Stimulated activated naive CD8-positive, alpha-beta T cell treated with anti-CD3 and anti-CD28 coated beads, Interleukin-15, Interleukin-2, amounts not matched to agents 100 ng/mL and 50 ng/mL, for 24 hours (primary cell): ENCODE results near the gene EYS.
"Not testable (repeated sequence)": the region's sequence is repeated elsewhere in the genome, so short reads cannot be mapped to it uniquely, and the experiment has no call there.

ENCODE experiments used
- H3K27ac Mint-ChIP-seq: one replicate; pipeline ENCODE4 v1.8.0; 2021; ENCODE audit warnings: mild to moderate bottlenecking, mixed read lengths
- H3K27me3 Mint-ChIP-seq: one replicate; pipeline ENCODE4 v1.8.0; 2021; ENCODE audit warnings: mixed read lengths
- H3K36me3 Mint-ChIP-seq: one replicate; pipeline ENCODE4 v1.8.0; 2021; ENCODE audit warnings: low read depth, mixed read lengths
- H3K4me1 Mint-ChIP-seq: one replicate; pipeline ENCODE4 v1.8.0; 2021; ENCODE audit warnings: low read depth, mixed read lengths
- H3K4me3 Mint-ChIP-seq: one replicate; pipeline ENCODE4 v1.8.0; 2021; ENCODE audit warnings: mild to moderate bottlenecking, mixed read lengths
- H3K9me3 Mint-ChIP-seq: one replicate; pipeline ENCODE4 v1.8.0; 2021; ENCODE audit warnings: mixed read lengths

Gene EYS

DNA sequence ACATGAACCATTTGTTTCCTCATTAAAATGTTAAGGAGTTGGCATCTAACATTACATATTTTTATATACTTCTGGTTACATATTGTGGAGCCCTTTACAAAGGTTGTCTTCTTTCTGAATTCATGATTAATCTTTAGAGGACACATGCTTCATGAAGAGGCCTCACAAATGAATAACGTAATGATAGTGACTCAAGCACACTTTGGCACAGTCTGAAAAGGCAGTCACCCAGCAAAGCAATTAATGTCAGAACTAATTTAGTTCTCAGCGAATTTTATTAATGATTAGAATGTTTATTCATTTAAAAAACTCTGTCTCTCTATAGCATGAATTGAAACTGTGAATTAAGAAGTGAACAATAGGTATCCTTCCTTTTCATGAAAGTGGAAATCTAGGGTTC, 1217.3 kb downstream of the EYS start:
- Mint-ChIP-seq H3K27ac (no peak overlapping the region), H3K27me3 (no peaks in the 10 kb centered on the region), H3K36me3 (no peaks in the 10 kb centered on the region), H3K4me1 (no peaks in the 10 kb centered on the region), H3K9me3 (no peaks in the 10 kb centered on the region), H3K4me3 (no peak overlapping the region)

- H3K36me3 Mint-ChIP-seq, result no peaks in the 10 kb centered on the region
- no peak overlapping the region for H3K27ac Mint-ChIP-seq
- H3K4me1 Mint-ChIP-seq, result no peaks in the 10 kb centered on the region
- H3K4me3 Mint-ChIP-seq, result no peak overlapping the region
- no peaks in the 10 kb centered on the region for H3K27me3 Mint-ChIP-seq
- no peaks in the 10 kb centered on the region for H3K9me3 Mint-ChIP-seq
Observed at GRCh38 chr6:64486578-64487351, 1220.3 kb downstream of the EYS start.

GRCh38 chr6:64483956-64484499, 1223.0 kb downstream of the EYS start:
- Mint-ChIP-seq H3K27ac (no peak overlapping the region), H3K27me3 (no peaks in the 10 kb centered on the region), H3K4me1 (no peaks in the 10 kb centered on the region), H3K4me3 (no peak overlapping the region), H3K36me3 (no peaks in the 10 kb centered on the region), H3K9me3 (peaks cover 4% of the 10 kb centered on the region)

DNA sequence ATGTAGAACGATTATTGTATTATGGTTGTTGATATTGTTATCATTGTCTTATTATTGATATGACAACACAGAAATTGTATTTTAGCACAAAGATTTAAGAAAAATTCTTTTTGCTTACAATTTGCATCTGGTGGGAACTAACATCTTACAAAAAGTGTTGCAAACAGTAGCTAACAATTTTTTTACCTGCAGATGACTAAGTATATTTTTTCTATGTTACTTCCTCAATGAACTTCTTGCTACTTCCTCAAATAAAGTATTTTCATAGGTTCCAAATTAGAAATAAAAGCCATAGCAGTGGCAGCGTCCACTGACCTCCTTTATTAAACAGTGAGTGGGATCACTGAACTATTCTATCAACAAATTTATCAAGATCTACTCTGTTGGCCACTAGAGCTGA, 1224.4 kb downstream of the EYS start:
- no peaks in the 10 kb centered on the region for H3K36me3 Mint-ChIP-seq
- no peak overlapping the region for H3K4me3 Mint-ChIP-seq
- H3K27ac Mint-ChIP-seq, result no peak overlapping the region
- H3K9me3 Mint-ChIP-seq, result peaks cover 4% of the 10 kb centered on the region
- H3K4me1 Mint-ChIP-seq, result no peaks in the 10 kb centered on the region
- H3K27me3 Mint-ChIP-seq, result no peaks in the 10 kb centered on the region

DNA sequence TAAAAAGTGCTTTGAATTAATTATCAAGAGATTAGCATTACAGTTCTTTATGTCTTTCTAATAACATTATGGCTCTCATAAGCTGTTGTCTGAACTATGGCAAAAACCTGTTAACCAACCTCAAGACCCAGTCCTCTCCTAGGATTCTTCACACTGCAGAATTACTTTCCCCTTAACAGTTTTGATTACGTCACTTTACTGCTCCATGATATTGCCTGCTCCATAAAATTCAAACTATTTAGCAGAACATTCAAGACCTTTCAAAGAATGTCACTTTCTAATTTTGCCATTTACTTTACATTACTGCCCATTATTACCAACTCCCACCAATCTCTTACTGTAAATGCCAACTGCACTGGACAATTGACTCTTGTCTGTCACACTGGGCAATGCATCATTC, 1227.9 kb downstream of the EYS start:
- H3K27ac Mint-ChIP-seq, result no peak overlapping the region
- peaks cover 4% of the 10 kb centered on the region for H3K9me3 Mint-ChIP-seq
- no peaks in the 10 kb centered on the region for H3K4me1 Mint-ChIP-seq
- H3K36me3 Mint-ChIP-seq, result no peaks in the 10 kb centered on the region
- no peak overlapping the region for H3K4me3 Mint-ChIP-seq
- no peaks in the 10 kb centered on the region for H3K27me3 Mint-ChIP-seq

- no peak overlapping the region for H3K27ac Mint-ChIP-seq
- H3K4me1 Mint-ChIP-seq, result no peaks in the 10 kb centered on the region
- H3K4me3 Mint-ChIP-seq, result no peak overlapping the region
- H3K36me3 Mint-ChIP-seq, result no peaks in the 10 kb centered on the region
- peaks cover 4% of the 10 kb centered on the region for H3K9me3 Mint-ChIP-seq
- H3K27me3 Mint-ChIP-seq, result no peaks in the 10 kb centered on the region
Observed at GRCh38 chr6:64477391-64477790, 1229.6 kb downstream of the EYS start.

- Mint-ChIP-seq H3K9me3 (peaks cover 4% of the 10 kb centered on the region), H3K27ac (no peak overlapping the region), H3K4me3 (no peak overlapping the region), H3K36me3 (no peaks in the 10 kb centered on the region), H3K4me1 (no peaks in the 10 kb centered on the region), H3K27me3 (no peaks in the 10 kb centered on the region)
Observed at GRCh38 chr6:64476935-64477334, 1230.1 kb downstream of the EYS start.

DNA sequence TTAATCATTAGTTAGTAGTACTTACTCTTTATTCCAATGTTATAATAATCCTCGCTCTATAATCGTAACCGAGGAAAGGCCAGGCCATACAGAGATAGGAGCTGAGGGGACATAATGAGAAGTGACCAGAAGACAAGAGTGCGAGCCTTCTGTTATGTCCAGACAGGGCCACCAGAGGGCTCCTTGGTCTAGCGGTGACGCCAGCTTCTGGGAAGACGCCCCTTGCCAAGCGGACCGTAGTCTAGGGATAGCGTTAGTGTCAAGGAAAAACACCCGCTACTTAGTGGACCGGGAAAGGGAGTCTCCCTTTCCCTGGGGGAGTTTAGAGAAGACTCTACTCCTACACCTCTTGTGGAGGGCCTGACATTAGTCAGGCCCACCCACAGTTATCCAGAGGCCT, 1237.6 kb downstream of the EYS start:
- H3K27ac Mint-ChIP-seq, H3K36me3 Mint-ChIP-seq, H3K4me1 Mint-ChIP-seq, H3K4me3 Mint-ChIP-seq, H3K27me3 Mint-ChIP-seq: not testable (repeated sequence)
- H3K9me3 Mint-ChIP-seq, result peaks cover 23% of the 10 kb centered on the region

DNA sequence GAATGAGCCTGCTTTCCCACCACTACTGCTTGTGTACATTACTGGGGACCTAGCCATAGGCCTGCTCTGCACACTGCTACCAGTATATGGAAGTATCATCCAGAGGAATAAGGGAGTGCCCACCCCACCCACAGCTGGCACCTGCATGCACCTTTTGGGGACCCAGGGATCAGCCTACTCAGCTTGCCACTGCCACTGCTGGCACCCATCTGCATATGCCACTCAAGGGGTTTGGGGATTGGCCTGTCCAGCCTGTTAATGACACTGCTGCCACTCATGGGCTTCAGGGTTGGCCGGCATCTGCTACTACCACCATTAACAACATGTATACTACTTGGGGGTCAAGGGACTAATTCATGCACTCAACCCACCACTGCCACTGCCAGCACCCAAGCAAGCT, 1239.4 kb downstream of the EYS start:
- no peaks in the 10 kb centered on the region for H3K27me3 Mint-ChIP-seq
- H3K4me3 Mint-ChIP-seq, result no peak overlapping the region
- no peaks in the 10 kb centered on the region for H3K4me1 Mint-ChIP-seq
- peaks cover 23% of the 10 kb centered on the region for H3K9me3 Mint-ChIP-seq
- no peak overlapping the region for H3K27ac Mint-ChIP-seq
- no peaks in the 10 kb centered on the region for H3K36me3 Mint-ChIP-seq

DNA sequence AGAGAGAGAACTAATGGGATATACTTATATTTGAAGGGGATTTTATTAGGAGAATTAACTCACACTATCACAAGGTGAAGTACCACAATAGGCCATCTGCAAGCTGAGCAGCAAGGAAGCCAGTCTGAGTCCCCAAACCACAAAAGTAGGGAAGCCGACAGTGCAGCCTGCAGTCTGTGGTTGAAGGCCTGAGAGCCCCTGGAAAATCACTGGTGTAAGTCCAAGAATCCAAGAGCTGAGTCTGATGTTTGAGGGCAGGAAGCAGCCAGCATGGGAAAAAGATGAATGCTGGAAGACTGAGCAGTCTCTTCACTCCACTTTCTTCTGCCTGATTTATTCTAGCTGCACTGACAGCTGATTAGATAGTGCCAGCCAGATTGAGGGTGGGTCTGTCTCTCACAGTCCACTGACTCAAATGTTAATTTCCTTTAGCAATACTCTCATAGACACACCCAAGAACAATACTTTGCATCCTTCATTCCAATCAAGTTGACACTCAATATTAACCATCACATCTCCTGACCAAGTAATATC, 1247.5 kb downstream of the EYS start:
- Mint-ChIP-seq H3K27me3 (no peaks in the 10 kb centered on the region), H3K36me3 (no peaks in the 10 kb centered on the region), H3K9me3 (peaks cover 4% of the 10 kb centered on the region), H3K27ac (no peak overlapping the region), H3K4me1 (no peaks in the 10 kb centered on the region), H3K4me3 (no peak overlapping the region)

- H3K36me3 Mint-ChIP-seq, H3K4me1 Mint-ChIP-seq, H3K27me3 Mint-ChIP-seq, H3K9me3 Mint-ChIP-seq, H3K27ac Mint-ChIP-seq, H3K4me3 Mint-ChIP-seq: not testable (repeated sequence)
Observed at GRCh38 chr6:64448101-64448500, 1258.9 kb downstream of the EYS start.

- H3K9me3 Mint-ChIP-seq, result peaks cover 18% of the 10 kb centered on the region
Observed at GRCh38 chr6:64445038-64445437, 1262.0 kb downstream of the EYS start.

GRCh38 chr6:64439274-64439673, 1267.8 kb downstream of the EYS start:
- no peak overlapping the region for H3K4me3 Mint-ChIP-seq
- no peaks in the 10 kb centered on the region for H3K27me3 Mint-ChIP-seq
- no peak overlapping the region for H3K27ac Mint-ChIP-seq
- H3K9me3 Mint-ChIP-seq, result peaks cover 18% of the 10 kb centered on the region
- no peaks in the 10 kb centered on the region for H3K36me3 Mint-ChIP-seq
- no peaks in the 10 kb centered on the region for H3K4me1 Mint-ChIP-seq

More at GRCh38 chr6:64445038-64445437, 1262.0 kb downstream of the EYS start:
- no peaks in the 10 kb centered on the region for H3K4me1 Mint-ChIP-seq
- H3K27me3 Mint-ChIP-seq, result no peaks in the 10 kb centered on the region
- H3K4me3 Mint-ChIP-seq, result no peak overlapping the region
- no peaks in the 10 kb centered on the region for H3K36me3 Mint-ChIP-seq
- no peak overlapping the region for H3K27ac Mint-ChIP-seq

- no peak overlapping the region for H3K27ac Mint-ChIP-seq
- H3K9me3 Mint-ChIP-seq, result peaks cover 16% of the 10 kb centered on the region
- no peaks in the 10 kb centered on the region for H3K36me3 Mint-ChIP-seq
- H3K4me3 Mint-ChIP-seq, result no peak overlapping the region
- no peaks in the 10 kb centered on the region for H3K27me3 Mint-ChIP-seq
- no peaks in the 10 kb centered on the region for H3K4me1 Mint-ChIP-seq
Observed at GRCh38 chr6:64437996-64438395, 1269.0 kb downstream of the EYS start.

GRCh38 chr6:64429926-64430325, 1277.1 kb downstream of the EYS start:
- no peak overlapping the region for H3K27ac Mint-ChIP-seq

GRCh38 chr6:64428186-64428585, 1278.8 kb downstream of the EYS start:
- Mint-ChIP-seq H3K4me3 (no peak overlapping the region), H3K27ac (no peak overlapping the region), H3K9me3 (peaks cover 18% of the 10 kb centered on the region), H3K36me3 (no peaks in the 10 kb centered on the region), H3K4me1 (no peaks in the 10 kb centered on the region), H3K27me3 (no peaks in the 10 kb centered on the region)

More at GRCh38 chr6:64429926-64430325, 1277.1 kb downstream of the EYS start:
- no peaks in the 10 kb centered on the region for H3K4me1 Mint-ChIP-seq
- no peaks in the 10 kb centered on the region for H3K27me3 Mint-ChIP-seq
- no peaks in the 10 kb centered on the region for H3K36me3 Mint-ChIP-seq
- H3K4me3 Mint-ChIP-seq, result no peak overlapping the region
- peaks cover 17% of the 10 kb centered on the region for H3K9me3 Mint-ChIP-seq
